Skeletal muscle cell (primary cell): ENCODE measurements around the gene ADPRM.

Experiments used
- DNase-seq: peaks from one replicate; pipeline ENCODE4 v3.0.0-alpha.2; 2010; ENCODE audit warnings: low read depth
- H3K4me3 ChIP-seq: 2 replicates; pipeline ENCODE4 v1.5.1; 2011; ENCODE audit warnings: low read depth, mild to moderate bottlenecking, control low read depth, low read length, moderate library complexity

Gene ADPRM

GRCh38 chr17:10758062-10758461 is 60.7 kb downstream of the ADPRM start:
- no peak overlapping the region for H3K4me3 ChIP-seq
- DNase-seq, result no peak
